HEK293 (cell line): ENCODE results near the gene CACNG1.

Source experiments
- CTCF ChIA-PET: fragments of 350-600 bp; formaldehyde crosslinking; extraction: SDS; loops from one replicate; lab custom pipeline; 2021; ENCODE audit warnings: antibody characterized with exemption; lab: Yijun Ruan, JAX
- POLR2A ChIA-PET: fragments of 300-600 bp; formaldehyde crosslinking; extraction: SDS; loops from one replicate; lab custom pipeline; 2020; ENCODE audit warnings: antibody characterized with exemption, inconsistent platforms; lab: Yijun Ruan, JAX
- H3K27ac ChIP-seq: fragments of 200-500 bp; sonication (Bioruptor generic); 2 replicates; pipeline ENCODE4 v1.5.1; 2014; ENCODE audit warnings: low read depth, low read length, control low read depth, inconsistent platforms; ENCODE audit errors: extremely low read depth
- H3K36me3 ChIP-seq, 2 experiments: fragments of 200-500 bp in 1 of 2; sonication (Bioruptor generic) in 1 of 2; 1 replicate in 1 of 2; 2 replicates in 1 of 2; pipeline ENCODE4 v1.5.1; 2014 to 2017; ENCODE audit warnings: inconsistent platforms in 2 of 2, low read length in 2 of 2; ENCODE audit not compliant: control insufficient read depth in 2 of 2, insufficient read depth in 1 of 2
- H3K4me1 ChIP-seq: fragments of 200-500 bp; sonication (Bioruptor generic); 2 replicates; pipeline ENCODE4 v1.5.1; 2014; ENCODE audit warnings: mild to moderate bottlenecking, low read length, inconsistent platforms; ENCODE audit not compliant: control insufficient read depth, insufficient read depth
- H3K4me3 ChIP-seq: 2 replicates; pipeline ENCODE4 v1.5.1; 2011; ENCODE audit warnings: low read depth, mild to moderate bottlenecking, control low read depth, low read length, moderate library complexity
- H3K9me3 ChIP-seq: fragments of 200-500 bp; sonication (Bioruptor generic); 2 replicates; pipeline ENCODE4 v1.5.1; 2014; ENCODE audit warnings: low read depth, low read length, inconsistent platforms; ENCODE audit not compliant: control insufficient read depth, insufficient read depth
- BCL11B ChIP-seq: fragments of 450-650 bp; formaldehyde crosslinking; IDR thresholded peaks from 2 replicates; pipeline ENCODE4 v1.5.1; 2016; ENCODE audit warnings: low read depth, missing biosample characterization, missing genetic modification characterization
- KLF17 ChIP-seq: fragments of 450-650 bp; formaldehyde crosslinking; IDR thresholded peaks from 2 replicates; pipeline ENCODE4 v1.5.1; 2016; ENCODE audit warnings: missing biosample characterization, missing genetic modification characterization
- PATZ1 ChIP-seq: fragments of 450-650 bp; formaldehyde crosslinking; IDR thresholded peaks from 2 replicates; pipeline ENCODE4 v1.5.1; 2016; ENCODE audit warnings: missing biosample characterization, missing genetic modification characterization
- SETDB1 ChIP-seq: IDR thresholded peaks from one replicate; pipeline ENCODE4 v1.6.1; 2017; ENCODE audit warnings: mild to moderate bottlenecking, low read length, moderate library complexity, mixed read lengths; ENCODE audit not compliant: insufficient read length
- SP2 ChIP-seq: fragments of 450-650 bp; formaldehyde crosslinking; IDR thresholded peaks from 2 replicates; pipeline ENCODE4 v1.5.1; 2016; ENCODE audit warnings: missing biosample characterization, missing genetic modification characterization
- YY2 ChIP-seq: fragments of 450-650 bp; formaldehyde crosslinking; IDR thresholded peaks from 2 replicates; pipeline ENCODE4 v1.5.1; 2016; ENCODE audit warnings: missing biosample characterization, missing genetic modification characterization
- ZBTB10 ChIP-seq: fragments of 450-650 bp; formaldehyde crosslinking; IDR thresholded peaks from 2 replicates; pipeline ENCODE4 v1.5.1; 2016; ENCODE audit warnings: missing biosample characterization, missing genetic modification characterization
- ZBTB6 ChIP-seq: fragments of 450-650 bp; formaldehyde crosslinking; IDR thresholded peaks from 2 replicates; pipeline ENCODE4 v1.5.1; 2017; ENCODE audit warnings: missing biosample characterization, missing genetic modification characterization
- ZNF132 ChIP-seq: fragments of 450-650 bp; formaldehyde crosslinking; IDR thresholded peaks from 2 replicates; pipeline ENCODE4 v1.5.1; 2017; ENCODE audit warnings: missing biosample characterization, missing genetic modification characterization, borderline replicate concordance
- ZNF202 ChIP-seq: fragments of 450-650 bp; formaldehyde crosslinking; IDR thresholded peaks from 2 replicates; pipeline ENCODE4 v1.5.1; 2016; ENCODE audit warnings: missing biosample characterization, missing genetic modification characterization, borderline replicate concordance
- ZNF341 ChIP-seq: fragments of 450-650 bp; formaldehyde crosslinking; IDR thresholded peaks from 2 replicates; pipeline ENCODE4; 2016; ENCODE audit warnings: low read depth, missing biosample characterization, missing genetic modification characterization
- ZNF426 ChIP-seq: fragments of 450-650 bp; formaldehyde crosslinking; IDR thresholded peaks from 2 replicates; pipeline ENCODE4 v1.5.1; 2017; ENCODE audit warnings: missing biosample characterization, missing genetic modification characterization, mild to moderate bottlenecking, inconsistent platforms, moderate library complexity
- ZNF449 ChIP-seq: fragments of 450-650 bp; formaldehyde crosslinking; IDR thresholded peaks from 2 replicates; pipeline ENCODE4 v1.5.1; 2017; ENCODE audit warnings: missing biosample characterization, mild to moderate bottlenecking, missing genetic modification characterization, moderate library complexity
- ZNF561 ChIP-seq: fragments of 450-650 bp; IDR thresholded peaks from 2 replicates; pipeline ENCODE4 v1.5.1; 2018; ENCODE audit warnings: missing biosample characterization, missing genetic modification characterization, borderline replicate concordance
- ZNF610 ChIP-seq: fragments of 450-650 bp; formaldehyde crosslinking; IDR thresholded peaks from 2 replicates; pipeline ENCODE4 v1.5.1; 2016; ENCODE audit warnings: missing biosample characterization, missing genetic modification characterization, borderline replicate concordance
- ZNF621 ChIP-seq: fragments of 450-650 bp; formaldehyde crosslinking; IDR thresholded peaks from 2 replicates; pipeline ENCODE4 v1.5.1; 2017; ENCODE audit warnings: missing biosample characterization, missing genetic modification characterization
- ZNF626 ChIP-seq: fragments of 450-650 bp; sonication (Bioruptor Pico); formaldehyde crosslinking; IDR thresholded peaks from 2 replicates; pipeline ENCODE4 v1.5.1; 2018; ENCODE audit warnings: missing biosample characterization, missing genetic modification characterization, inconsistent platforms
- ZNF660 ChIP-seq: fragments of 450-650 bp; IDR thresholded peaks from 2 replicates; pipeline ENCODE4 v1.5.1; 2018; ENCODE audit warnings: missing biosample characterization, mild to moderate bottlenecking, missing genetic modification characterization
- ZNF785 ChIP-seq: fragments of 450-650 bp; formaldehyde crosslinking; IDR thresholded peaks from 2 replicates; pipeline ENCODE4 v1.5.1; 2016; ENCODE audit warnings: missing biosample characterization, missing genetic modification characterization
- ZSCAN23 ChIP-seq: fragments of 450-650 bp; formaldehyde crosslinking; IDR thresholded peaks from 2 replicates; pipeline ENCODE4 v1.5.1; 2016; ENCODE audit warnings: missing biosample characterization, missing genetic modification characterization

The CACNG1 gene

GRCh38 chr17:67050471-67051154 is 6.3 kb downstream of the CACNG1 start:
- no peak overlapping the region for H3K27ac ChIP-seq
- POLR2A ChIA-PET = no interaction called here
- TF ChIP-seq ZNF341 (tag by site-specific recombination) = no peak
- no peak for TF ChIP-seq ZNF660
- TF ChIP-seq YY2 (tag by site-specific recombination) = no peak
- TF ChIP-seq ZNF449 (tag by site-specific recombination) = no peak
- no peak for TF ChIP-seq ZNF785 (tag by site-specific recombination)
- no peak for TF ChIP-seq ZNF610 (tag by site-specific recombination)
- TF ChIP-seq ZBTB10 (tag by site-specific recombination) = no peak
- no peak for TF ChIP-seq SP2 (tag by site-specific recombination)
- TF ChIP-seq ZSCAN23 (tag by site-specific recombination) = no peak
- TF ChIP-seq ZNF626 = no peak
- no peak for TF ChIP-seq ZNF561
- TF ChIP-seq PATZ1 (tag by site-specific recombination) = no peak
- no peak for TF ChIP-seq ZNF202 (tag by site-specific recombination)
- TF ChIP-seq ZNF621 (tag by site-specific recombination) = no peak
- TF ChIP-seq BCL11B = no peak
- TF ChIP-seq SETDB1 = no peak
- no peak for TF ChIP-seq ZNF426
- TF ChIP-seq ZBTB6 (tag by site-specific recombination) = no peak
- no peak for TF ChIP-seq ZNF132 (tag by site-specific recombination)
- TF ChIP-seq KLF17 = no peak
- TF ChIP-seq, all 188 proteins: peak for 0
- no peaks in the 10 kb centered on the region for H3K36me3 ChIP-seq
- H3K4me1 ChIP-seq = no peaks in the 10 kb centered on the region
- H3K9me3 ChIP-seq = no peaks in the 10 kb centered on the region
- no peak overlapping the region for H3K4me3 ChIP-seq
- CTCF ChIA-PET = interaction anchor here (0.6 kb wide), 1 partner anchor 23 kb away, joined by 4 read pairs; no protein-coding TSS in a partner anchor
